NCI-H774 (cell line): ENCODE measurements around the gene DEFB115.
"Not testable (repeated sequence)": the region's sequence is repeated elsewhere in the genome, so short reads cannot be mapped to it uniquely, and the experiment has no call there.

ENCODE experiments used
- DNase-seq: peaks from one replicate; lab custom pipeline; 2025; lab: John Stamatoyannopoulos, UW

DEFB115 gene, protein sequence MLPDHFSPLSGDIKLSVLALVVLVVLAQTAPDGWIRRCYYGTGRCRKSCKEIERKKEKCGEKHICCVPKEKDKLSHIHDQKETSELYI

DNA sequence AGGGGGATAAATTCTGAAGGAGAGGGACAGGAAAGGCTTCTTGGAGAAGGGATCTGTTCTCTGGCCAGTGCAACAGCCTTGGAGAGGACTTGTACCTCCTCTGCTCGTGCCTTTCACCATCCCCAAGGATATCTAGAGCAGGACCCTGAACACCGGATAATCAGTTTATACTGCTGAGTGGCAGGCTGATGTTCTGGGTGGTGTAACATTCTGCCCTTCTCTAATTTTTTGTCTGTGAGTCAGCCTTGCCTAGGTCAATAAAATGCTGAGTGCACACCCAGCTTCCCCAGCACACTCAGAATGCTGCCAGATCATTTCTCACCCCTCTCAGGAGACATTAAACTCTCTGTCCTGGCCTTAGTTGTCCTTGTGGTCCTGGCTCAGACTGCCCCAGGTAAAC lies at the start of gene DEFB115:
Gene DEFB115, plus strand, starts transcription at position 301 of the 400 bp plus-strand sequence. Its CDS starts 0 bp downstream, at position 301.
- DNase-seq = no peak

DNA sequence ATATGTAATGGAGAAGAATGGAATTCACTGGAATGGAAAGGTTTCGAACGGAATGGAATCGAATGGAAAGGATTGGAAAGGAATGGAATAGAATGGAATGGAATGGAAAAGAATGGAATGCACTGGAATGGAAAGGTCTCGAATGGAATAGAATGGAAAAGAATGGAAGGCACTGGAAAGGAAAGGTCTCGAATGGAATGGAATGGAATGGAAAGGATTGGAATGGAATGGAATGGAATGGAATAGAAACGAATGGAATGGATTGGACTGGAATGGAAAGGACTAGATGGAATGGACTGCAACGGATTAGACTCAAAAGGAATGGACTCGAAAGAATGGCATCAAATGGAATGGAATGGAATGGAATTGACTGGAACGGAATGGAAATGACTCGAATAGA lies 20.5 kb upstream of the DEFB115 start:
- DNase-seq = no peak

DNA sequence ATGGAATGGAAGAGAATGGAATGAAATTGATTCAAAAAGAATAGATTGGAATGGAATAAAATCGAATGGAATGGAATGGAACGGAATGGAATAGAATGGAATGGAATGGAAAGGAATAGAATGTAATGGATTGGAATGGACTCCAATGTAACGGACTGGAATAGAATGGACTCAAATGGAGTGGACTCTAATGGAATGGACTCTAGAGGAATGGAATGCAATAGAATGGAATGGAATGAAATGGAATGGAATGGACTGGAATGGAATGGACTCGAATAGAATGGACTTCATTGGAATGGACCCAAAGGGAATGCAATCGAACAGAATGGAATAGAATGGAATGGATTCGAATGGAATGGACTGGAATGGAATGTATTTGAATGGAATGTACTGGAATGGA lies 19.7 kb upstream of the DEFB115 start:
- DNase-seq = no peak

DNA sequence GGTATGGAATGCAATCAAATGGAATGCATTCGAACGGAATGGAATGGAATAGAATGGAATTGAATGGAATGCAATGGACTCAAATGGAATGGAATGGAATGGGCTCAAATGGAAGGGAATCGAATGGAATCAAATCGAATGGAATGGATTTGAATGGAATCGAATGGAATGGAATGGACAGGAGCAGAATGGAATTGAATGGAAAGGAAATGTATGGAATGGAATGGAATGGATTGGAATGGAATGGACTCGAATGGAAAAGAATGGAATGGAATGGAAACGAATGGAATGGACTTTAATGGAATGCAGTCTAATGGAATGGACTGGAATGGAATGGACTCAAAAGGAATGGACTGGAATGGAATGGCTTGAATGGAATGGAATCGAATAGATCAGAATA lies 18.3 kb upstream of the DEFB115 start:
- DNase-seq = no peak

DNA sequence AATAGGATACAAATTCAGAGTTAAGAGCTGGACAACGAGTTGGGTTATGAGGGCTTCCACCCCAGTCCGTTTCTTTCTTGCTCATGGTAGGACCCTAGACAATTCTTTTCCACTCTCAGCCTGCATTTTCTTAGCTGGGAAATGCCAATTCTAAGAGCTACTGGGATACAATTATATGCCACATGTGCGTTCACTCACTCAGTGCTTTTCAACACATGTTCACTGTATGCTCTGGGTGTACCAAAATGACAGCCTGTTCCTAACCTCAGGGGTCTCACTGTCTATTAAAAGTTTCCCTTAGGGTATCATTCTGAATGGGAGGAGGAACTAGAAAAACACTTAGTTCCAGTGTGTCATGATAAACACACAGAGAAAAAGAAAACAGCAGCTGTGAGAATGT lies 505 bp upstream of the DEFB115 start:
- no peak for DNase-seq

DNA sequence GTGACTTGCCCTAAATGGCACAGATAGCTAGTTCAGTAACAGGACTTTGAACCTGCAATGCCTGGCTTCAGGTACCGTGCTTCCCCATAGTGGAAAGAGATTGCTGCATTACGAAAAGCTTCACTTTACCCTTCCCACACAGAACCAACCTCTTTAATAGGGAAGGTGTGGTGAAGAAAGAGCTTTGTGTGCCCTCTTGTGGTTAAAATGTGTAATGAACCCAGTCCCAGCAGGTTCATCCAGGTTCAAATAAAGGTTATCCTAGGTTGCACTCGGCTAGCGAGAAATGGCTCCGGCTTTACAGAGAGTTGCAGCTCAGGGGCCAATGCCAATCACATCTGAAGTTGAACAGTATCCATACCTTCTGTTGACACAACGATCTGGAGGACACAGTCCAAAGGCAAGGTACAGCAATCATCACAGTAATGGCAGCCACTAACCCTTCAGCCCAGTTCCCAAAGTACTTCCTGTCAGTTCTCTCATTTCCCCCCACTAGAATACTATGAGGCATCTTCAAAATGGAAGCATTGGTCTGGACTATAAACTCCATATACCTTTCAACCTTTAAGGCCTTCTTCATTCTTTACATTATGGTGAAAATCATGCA lies 3.0 kb downstream of the DEFB115 start:
- DNase-seq = no peak

DNA sequence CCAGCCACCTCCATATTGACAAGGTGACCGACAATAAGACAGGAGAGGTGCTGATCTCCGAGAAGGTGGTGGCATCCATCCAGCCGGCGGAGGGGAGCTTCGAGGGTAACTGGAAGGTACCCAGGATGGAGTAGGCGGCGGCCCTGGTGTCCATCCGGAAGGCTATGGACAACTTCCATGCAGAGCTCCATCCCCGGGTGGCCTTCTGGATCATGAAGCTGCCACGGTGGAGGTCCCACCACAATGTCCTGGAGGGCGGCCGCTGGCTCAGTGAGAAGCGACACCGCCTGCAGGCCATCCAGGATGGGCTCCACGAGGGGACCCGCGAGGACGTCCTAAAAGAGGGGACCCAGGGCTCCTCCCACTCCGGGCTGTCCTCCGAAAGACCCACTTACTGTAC lies 17.0 kb downstream of the DEFB115 start:
- no peak for DNase-seq

DNA sequence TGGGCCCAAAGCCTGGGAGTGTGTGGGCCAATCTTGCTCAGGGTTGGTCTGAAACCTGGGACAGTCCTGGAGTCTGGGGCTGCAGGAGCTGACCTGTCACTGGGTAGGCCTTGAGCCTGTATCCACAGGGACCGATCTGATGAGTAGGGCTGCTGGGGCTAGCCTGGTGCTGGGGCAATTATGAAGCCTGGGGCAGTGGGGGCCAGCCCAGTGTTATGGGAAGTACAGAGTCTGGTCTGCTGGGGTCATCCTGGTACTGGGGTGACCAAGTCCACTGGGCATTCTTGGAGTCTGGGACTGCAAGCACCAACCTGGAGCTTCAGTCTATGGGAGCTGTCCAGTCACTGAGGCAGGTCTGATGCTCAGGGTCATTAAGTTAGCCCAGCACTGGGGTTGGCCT lies 20.7 kb downstream of the DEFB115 start:
- DNase-seq = no peak

DNA sequence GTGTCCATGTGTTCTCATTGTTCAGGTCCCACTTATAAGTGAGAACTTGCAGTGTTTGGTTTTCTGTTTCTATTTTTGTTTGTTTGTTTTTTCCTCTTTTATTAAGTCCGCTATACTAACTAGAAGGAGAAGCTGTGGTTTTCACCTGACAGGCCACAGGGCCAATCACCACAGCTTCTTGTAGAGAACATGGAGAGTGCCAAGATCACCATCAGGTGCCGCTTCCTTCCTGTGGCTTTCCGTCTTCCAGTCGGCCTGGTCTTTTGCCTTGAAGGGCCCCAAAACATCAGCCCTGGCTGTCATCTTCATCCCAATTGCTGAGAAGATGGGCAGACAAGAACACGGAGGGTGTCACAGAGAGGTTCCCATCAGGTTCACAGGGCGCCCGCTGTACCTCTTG lies 27.5 kb downstream of the DEFB115 start:
- not testable (repeated sequence) for DNase-seq

DNA sequence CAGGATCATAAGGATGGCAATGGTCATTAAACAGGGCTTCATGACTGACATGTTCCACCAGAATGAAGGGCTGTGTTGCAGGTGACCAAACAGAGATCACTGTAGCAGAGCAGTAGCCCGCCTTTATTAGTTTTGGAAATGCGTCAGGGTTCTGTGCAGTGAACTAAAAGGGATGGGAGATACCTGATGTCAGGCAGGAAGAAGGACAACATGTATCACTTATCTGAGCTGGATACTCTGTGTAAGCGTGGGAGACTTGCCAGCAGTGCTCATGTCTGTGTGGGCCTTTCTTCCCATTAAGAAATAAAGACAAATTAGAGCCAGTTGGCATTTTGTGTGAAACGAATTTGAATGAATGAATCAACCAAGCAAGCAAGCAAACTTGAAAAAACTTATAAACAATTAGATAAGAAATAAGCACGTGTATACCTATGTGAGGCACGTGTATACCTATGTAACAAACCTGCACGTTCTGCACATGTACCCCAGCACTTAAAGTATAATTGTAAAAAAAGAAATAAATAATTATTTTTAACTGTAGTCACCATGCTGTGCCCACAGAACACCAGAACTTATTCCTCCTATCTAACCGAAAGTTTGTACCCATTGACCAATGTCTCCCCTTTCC lies 51.2 kb downstream of the DEFB115 start, which contains the start of gene DEFB116:
Gene DEFB116, minus strand, starts transcription at position 51 of the 628 bp plus-strand sequence. Its CDS starts 0 bp downstream, at position 51.
- no peak for DNase-seq
